HepG2 (cell line): ENCODE results near the gene ARFGEF2. TPM values are rescaled to one million over a fixed set of nuclear protein-coding genes. Genes with fewer than 3 reads are reported as not detected.
"Not testable (repeated sequence)": the region's sequence is repeated elsewhere in the genome, so short reads cannot be mapped to it uniquely, and the experiment has no call there.

Experiments
- ATAC-seq: fragments of 200-7000 bp; cut with Tn5 transposase; 3 replicates; pipeline ENCODE4 v1.9.1; 2020; ENCODE audit warnings: mild to moderate bottlenecking, moderate library complexity
- BruUV-seq: library from RNA; stranded (reverse); fragments of 400-500 nt; replicated peaks from 2 replicates; lab custom pipeline; 2021; lab: Mats Ljungman, UMichigan
- CTCF ChIA-PET: fragments of 300-600 bp; formaldehyde crosslinking; extraction: SDS; loops from one replicate; lab custom pipeline; 2021; ENCODE audit warnings: low total read pairs, inconsistent platforms, low intra/inter-chr PET ratio; lab: Yijun Ruan, JAX
- POLR2A ChIA-PET: fragments of 350-600 bp; sonication (Branson Sonifier 250); formaldehyde crosslinking; loops from one replicate; lab custom pipeline; 2020; ENCODE audit warnings: antibody characterized with exemption, inconsistent platforms; lab: Yijun Ruan, JAX
- DNase-seq: peaks from one replicate; pipeline ENCODE4 v3.0.0-alpha.2; 2015; ENCODE audit warnings: low spot score
- FAIRE-seq: peaks from 3 replicates; lab custom pipeline; 2011; peaks lifted over from hg19 to GRCh38; lab: Jason Lieb, UNC
- H2AFZ ChIP-seq: one replicate; pipeline ENCODE4 v1.6.1; 2011; ENCODE audit warnings: low read length, inconsistent platforms
- H3K27ac ChIP-seq: fragments of 300-600 bp; 3 replicates; pipeline ENCODE4 v1.8.0; 2011; ENCODE audit warnings: mixed run types, mild to moderate bottlenecking, mixed read lengths, low read length, inconsistent platforms; ENCODE audit not compliant: insufficient read depth; ENCODE audit errors: extremely low read length
- H3K27me3 ChIP-seq, 2 experiments: fragments of 200-600 bp in 1 of 2; 2 replicates in 1 of 2; 3 replicates in 1 of 2; pipeline versions ENCODE4 v1.6.0 to v1.8.0; 2011; ENCODE audit warnings: low read length in 2 of 2, mild to moderate bottlenecking in 2 of 2, moderate library complexity in 2 of 2, inconsistent platforms in 1 of 2; ENCODE audit not compliant: insufficient read depth in 2 of 2, control insufficient read depth in 1 of 2
- H3K36me3 ChIP-seq, 2 experiments: fragments of 200-600 bp in 1 of 2; replicated peaks in 1 of 2; 2 replicates in 1 of 2; 3 replicates in 1 of 2; pipeline versions ENCODE4 v1.5.1 to v1.8.0; 2011; ENCODE audit warnings: low read length in 2 of 2, inconsistent platforms in 1 of 2; ENCODE audit not compliant: insufficient read depth in 2 of 2, control insufficient read depth in 1 of 2
- H3K4me1 ChIP-seq: 2 replicates; pipeline ENCODE4 v1.5.1; 2012; ENCODE audit warnings: low read length, inconsistent platforms; ENCODE audit not compliant: insufficient read depth
- H3K4me2 ChIP-seq: 2 replicates; pipeline ENCODE4 v1.6.0; 2011; ENCODE audit warnings: low read depth, low read length, inconsistent platforms
- H3K4me3 ChIP-seq, 3 experiments: fragments of 200-600 bp in 1 of 3; sonication (generic), shearing (Covaris generic) in 1 of 3; replicated peaks in 1 of 3; 2 replicates each; pipeline ENCODE4 v1.5.1; 2011 to 2016; ENCODE audit warnings: low read length in 3 of 3, inconsistent platforms in 2 of 3, low read depth in 2 of 3, mild to moderate bottlenecking in 2 of 3, control low read depth in 1 of 3, mixed read lengths in 1 of 3; ENCODE audit not compliant: insufficient read depth in 1 of 3
- H3K79me2 ChIP-seq: one replicate; pipeline ENCODE4 v1.6.1; 2011; ENCODE audit warnings: low read length, inconsistent platforms; ENCODE audit not compliant: insufficient read depth
- H3K9ac ChIP-seq: 2 replicates; pipeline ENCODE4 v1.6.0; 2011; ENCODE audit warnings: mild to moderate bottlenecking, low read depth, low read length, inconsistent platforms; ENCODE audit not compliant: insufficient read depth
- H3K9me3 ChIP-seq: 2 replicates; pipeline ENCODE4 v1.5.1; 2012; ENCODE audit warnings: mild to moderate bottlenecking, low read length
- H4K20me1 ChIP-seq: 2 replicates; pipeline ENCODE4 v1.6.0; 2011; ENCODE audit warnings: inconsistent platforms, mild to moderate bottlenecking, low read length, moderate library complexity; ENCODE audit not compliant: insufficient read depth
- CREB1 ChIP-seq, 2 experiments: fragments of 450-650 bp in 1 of 2; IDR thresholded peaks; 2 replicates each; pipeline ENCODE4 v1.6.1; 2016 to 2017; ENCODE audit warnings: control low read depth in 1 of 2, mild to moderate bottlenecking in 1 of 2, missing compliant biosample characterization in 1 of 2, missing genetic modification characterization in 1 of 2
- FOXA3 ChIP-seq: IDR thresholded peaks from 2 replicates; pipeline ENCODE4 v1.6.1; 2016; ENCODE audit warnings: missing genetic modification reagents, missing compliant biosample characterization
- MED1 ChIP-seq: sonication (generic); formaldehyde crosslinking; IDR thresholded peaks from 2 replicates; pipeline ENCODE4 v1.4.0; 2020; ENCODE audit warnings: missing genetic modification reagents
- MEF2D ChIP-seq: sonication (generic); formaldehyde crosslinking; IDR thresholded peaks from 2 replicates; pipeline ENCODE4 v1.5.1; 2020; ENCODE audit warnings: mild to moderate bottlenecking, missing genetic modification reagents
- MYNN ChIP-seq: sonication (generic); formaldehyde crosslinking; IDR thresholded peaks from 2 replicates; pipeline ENCODE4 v1.4.0; 2020; ENCODE audit warnings: mild to moderate bottlenecking, low read depth, missing genetic modification reagents
- ZNF747 ChIP-seq: sonication (generic); formaldehyde crosslinking; IDR thresholded peaks from 2 replicates; pipeline ENCODE4 v1.8.1; 2023; ENCODE audit warnings: missing genetic modification reagents, mild to moderate bottlenecking, borderline replicate concordance
- WGBS: methylation state at CpG from one replicate; pipeline ENCODE4 v1.1.6; 2017; ENCODE audit warnings: low lambda C conversion rate; 5-methylcytosine and 5-hydroxymethylcytosine counted together
- in situ Hi-C: cut with HindIII; loops from 2 replicates; pipeline ENCODE4 v1.10.0; 2017; ENCODE audit warnings: low pct_unique_long_range_greater_than_20kb; ENCODE audit not compliant: extremely low pct_ligation_motif_present
- intact Hi-C: fragments of 100-400 bp; cut with micrococcal nuclease; formaldehyde crosslinking; loops from one replicate; pipeline ENCODE4 v1.10.0; 2022; ENCODE audit not compliant: unreplicated experiment
- polyA plus RNA-seq, 8 experiments: library from polyadenylated mRNA; depleted of rRNA in 3 of 8; stranded (reverse) in 7 of 8; unstranded in 1 of 8; fragments of >200 nt; fragmentation: Illumina TruSeq in 4 of 8; extraction: Trizol in 4 of 8; gene quantifications; 2 replicates each; pipeline versions ENCODE4 v1.2.1 to v1.2.3, GENCODE V29; 2011 to 2016; ENCODE audit warnings: low read depth in 4 of 8, missing spikeins in 1 of 8, mixed read lengths in 1 of 8; ENCODE audit not compliant: insufficient read depth in 1 of 8
- total RNA-seq, 5 experiments: library from RNA; depleted of rRNA; stranded (reverse); fragments of >200 nt; fragmentation: Illumina TruSeq; extraction: Trizol; gene quantifications; 2 replicates each; pipeline ENCODE4 v1.2.3, GENCODE V29; 2016; ENCODE audit warnings: low read depth in 1 of 5

The ARFGEF2 gene
- total and polyA plus RNA-seq, 2 of the 13 experiments (the other 11 are each of a cell fraction or from before 2014, with no cell fraction given), result 44.0 to 60.8 TPM

DNA sequence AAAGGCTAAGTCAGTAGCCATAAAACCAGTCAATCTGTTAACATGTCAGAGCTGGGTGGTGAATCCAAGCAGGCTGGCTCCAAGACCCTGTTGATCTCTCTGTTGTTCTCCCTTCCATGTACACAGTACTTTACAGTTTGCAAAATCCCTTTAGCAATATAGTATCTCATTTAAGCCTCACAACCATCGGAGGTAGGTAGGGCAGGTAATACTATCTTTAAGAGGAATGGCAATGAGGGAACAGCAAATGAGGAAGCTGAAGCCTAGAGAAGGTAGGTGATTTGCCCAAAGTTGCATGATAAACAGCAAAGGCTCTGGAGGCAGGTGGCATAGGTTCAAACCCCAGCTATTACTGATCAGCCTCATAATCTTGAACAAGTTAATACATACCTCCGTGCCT is 34.7 kb upstream of the ARFGEF2 start (continued):
- TF ChIP-seq ZNF747 (no peak), CREB1 (IDR thresholded peaks at IDR 0.05) (no peak), CREB1 (CRISPR knock-in tag; IDR thresholded peaks at IDR 0.05) (no peak)

DNA sequence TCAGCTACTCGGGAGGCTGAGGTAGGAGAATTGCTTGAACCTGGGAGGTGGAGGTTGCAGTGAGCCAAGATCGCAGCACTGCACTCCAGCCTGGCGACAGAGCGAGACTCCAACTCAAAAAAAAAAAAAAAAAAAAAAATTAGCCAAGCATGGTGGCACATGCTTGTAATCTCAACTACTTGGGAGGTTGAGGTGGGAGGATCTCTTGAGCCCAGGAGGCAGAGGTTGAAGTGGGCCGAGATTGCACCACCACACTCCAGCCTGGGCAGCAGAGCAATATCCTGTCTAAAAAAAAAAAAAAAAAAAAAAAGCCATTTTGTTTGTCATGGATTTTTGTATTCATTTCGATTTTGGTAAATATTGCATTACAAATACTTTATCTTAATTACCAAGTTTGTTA is 33.0 kb upstream of the ARFGEF2 start:
- H3K9me3 ChIP-seq, H4K20me1 ChIP-seq, CTCF ChIA-PET, POLR2A ChIA-PET, H3K4me1 ChIP-seq, ATAC-seq, DNase-seq, H3K36me3 ChIP-seq, H2AFZ ChIP-seq, H3K79me2 ChIP-seq, H3K27ac ChIP-seq, FAIRE-seq, H3K9ac ChIP-seq, H3K4me3 ChIP-seq, in situ Hi-C loops, BruUV-seq, intact Hi-C loops, H3K4me2 ChIP-seq: not testable (repeated sequence)
- peaks cover 0 to 12% of the 10 kb centered on the region in 2 experiments; a peak in 2 of 5 replicates for H3K27me3 ChIP-seq
- 35% methylated on average over 6 of the region's 6 CpGs for WGBS

DNA sequence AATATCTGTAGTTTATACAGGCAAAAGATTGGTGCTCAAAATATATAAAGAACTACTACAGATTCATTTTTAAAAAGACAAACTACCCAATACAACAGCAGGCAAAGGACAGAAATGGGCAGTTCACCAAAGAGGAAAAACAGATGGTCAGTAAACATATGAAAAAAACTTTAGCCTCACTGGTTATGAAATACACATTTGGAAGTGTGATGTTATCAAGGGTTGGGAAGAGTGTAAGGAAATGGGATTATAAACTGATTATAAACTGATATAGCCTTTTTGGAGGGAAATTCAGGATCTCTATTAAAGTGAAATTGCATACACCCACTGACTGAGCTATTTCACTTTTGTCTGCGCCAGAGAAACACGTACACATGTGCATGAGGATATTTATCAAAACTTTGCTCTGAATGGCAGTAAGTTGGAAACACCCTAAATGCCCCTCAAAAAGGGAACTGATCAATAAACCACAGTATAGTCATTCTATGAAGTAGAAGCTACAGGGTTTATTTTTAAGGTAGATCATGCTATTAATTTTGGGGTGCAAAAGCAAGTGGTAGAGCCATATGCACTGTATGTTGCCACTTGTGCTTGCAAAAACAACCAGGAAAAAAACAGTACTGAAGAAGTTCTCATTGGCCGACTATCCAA is 32.2 kb upstream of the ARFGEF2 start:
- ChIA-PET POLR2A (no interaction called here), CTCF (no interaction called here)
- Histone ChIP-seq H3K4me1 (no peaks in the 10 kb centered on the region), H3K9ac (no peak overlapping the region), H4K20me1 (no peaks in the 10 kb centered on the region), H3K36me3 (no peaks in the 10 kb centered on the region), H3K27ac (no peak overlapping the region), H3K27me3 (peaks cover 0 to 12% of the 10 kb centered on the region in 2 experiments; a peak in 2 of 5 replicates), H3K79me2 (no peaks in the 10 kb centered on the region), H3K4me3 (no peak overlapping the region), H2AFZ (no peak overlapping the region), H3K9me3 (no peaks in the 10 kb centered on the region), H3K4me2 (no peak overlapping the region)
- intact Hi-C loops, result no loop called here
- in situ Hi-C loops, result no loop called here
- ATAC-seq (no peak), FAIRE-seq (no peak), DNase-seq (no peak)
- 55% methylated on average over 3 of the region's 3 CpGs for WGBS
- no TSS peak for BruUV-seq
- TF ChIP-seq FOXA3 (CRISPR knock-in tag), result no peak
- TF ChIP-seq MED1 (CRISPR knock-in tag), result no peak
- TF ChIP-seq MEF2D, result no peak
- no peak for TF ChIP-seq MYNN (CRISPR knock-in tag)
